ENCODE data around the gene CDCA4. TPM values are rescaled to one million over a fixed set of nuclear protein-coding genes. Genes with fewer than 3 reads are reported as not detected.

Gene CDCA4
- total and polyA plus RNA-seq, 10 donors = 5.8 to 15.1 (median 8.6) TPM

- peaks cover under 1 to 30% (median 6%) of the 10 kb centered on the region in 6 donors for H3K4me1 ChIP-seq
- intact Hi-C loops (cut with DNase I; ENCODE audit: low total_unique reads) = no loop called here
- H3K27me3 ChIP-seq (replicated peaks in 1 of 7) = no peaks in the 10 kb centered on the region
- no peak overlapping the region for H3K4me3 ChIP-seq
- no peak for TF ChIP-seq POLR2A (IDR thresholded peaks at IDR 0.05)
- peak in 1 of 3 donors; percentile 28 for TF ChIP-seq POLR2AphosphoS5 (IDR thresholded peaks at IDR 0.05)
- WGBS, 5 donors = 83 to 92% (median 89%) methylated on average over 15 of the region's 15 CpGs
- no peaks in the 10 kb centered on the region for H3K9me3 ChIP-seq
- peaks cover 0 to 97% (median 64%) of the 10 kb centered on the region in 6 donors for H3K36me3 ChIP-seq
- DNase-seq = peak; percentile 48
- no peak overlapping the region for H3K27ac ChIP-seq
Measured at GRCh38 chr14:105053996-105054395, 33.1 kb upstream of the CDCA4 start.

- 78 to 87% (median 82%) methylated on average over 6 of the region's 6 CpGs for WGBS, 5 donors
- TF ChIP-seq CTCF (IDR thresholded peaks at IDR 0.05 in 8 of 11, conservative IDR thresholded peaks at IDR 0.05 in 3 of 11) (no peak), POLR2AphosphoS5 (IDR thresholded peaks at IDR 0.05) (no peak), POLR2A (IDR thresholded peaks at IDR 0.05) (no peak)
Measured at GRCh38 chr14:105053421-105053820, 32.5 kb upstream of the CDCA4 start.

GRCh38 chr14:105052110-105052458, 31.2 kb upstream of the CDCA4 start:
- TF ChIP-seq CTCF (IDR thresholded peaks at IDR 0.05 in 8 of 11, conservative IDR thresholded peaks at IDR 0.05 in 3 of 11) (no peak), POLR2AphosphoS5 (IDR thresholded peaks at IDR 0.05) (no peak), POLR2A (IDR thresholded peaks at IDR 0.05) (no peak)
- intact Hi-C loops (cut with DNase I; ENCODE audit: low total_unique reads) = no loop called here
- peaks cover 0 to 100% (median 66%) of the 10 kb centered on the region in 6 donors for H3K36me3 ChIP-seq
- no peak overlapping the region for H3K27ac ChIP-seq
- no peak overlapping the region for H3K4me3 ChIP-seq
- H3K27me3 ChIP-seq (replicated peaks in 1 of 7) = no peaks in the 10 kb centered on the region
- DNase-seq = peak; percentile 17
- peaks cover 0 to 16% (median 0%) of the 10 kb centered on the region in 6 donors for H3K4me1 ChIP-seq
- 81 to 90% (median 85%) methylated on average over 4 of the region's 4 CpGs for WGBS, 5 donors
- H3K9me3 ChIP-seq = no peaks in the 10 kb centered on the region

More at GRCh38 chr14:105053421-105053820, 32.5 kb upstream of the CDCA4 start:
- peaks cover 0 to 24% (median 2%) of the 10 kb centered on the region in 6 donors for H3K4me1 ChIP-seq
- H3K27me3 ChIP-seq (replicated peaks in 1 of 7) = no peaks in the 10 kb centered on the region
- peaks cover 0 to 97% (median 67%) of the 10 kb centered on the region in 6 donors for H3K36me3 ChIP-seq
- DNase-seq = no peak
- no peak overlapping the region for H3K27ac ChIP-seq
- intact Hi-C loops (cut with DNase I; ENCODE audit: low total_unique reads) = no loop called here
- H3K9me3 ChIP-seq = no peaks in the 10 kb centered on the region
- H3K4me3 ChIP-seq = no peak overlapping the region

- H3K27ac ChIP-seq = no peak overlapping the region
- peaks cover 0 to 21% (median under 1%) of the 10 kb centered on the region in 6 donors for H3K4me1 ChIP-seq
- peaks cover 0 to 97% (median 60%) of the 10 kb centered on the region in 6 donors for H3K36me3 ChIP-seq
- H3K9me3 ChIP-seq = no peaks in the 10 kb centered on the region
- intact Hi-C loops (cut with DNase I; ENCODE audit: low total_unique reads) = no loop called here
- TF ChIP-seq POLR2A (IDR thresholded peaks at IDR 0.05) (no peak), CTCF (IDR thresholded peaks at IDR 0.05 in 8 of 11, conservative IDR thresholded peaks at IDR 0.05 in 3 of 11) (no peak), POLR2AphosphoS5 (IDR thresholded peaks at IDR 0.05) (peak; percentile 5 to 59 (median 31))
- H3K27me3 ChIP-seq (replicated peaks in 1 of 7) = no peaks in the 10 kb centered on the region
- 94 to 97% (median 94%) methylated on average over 55 to 59 of the region's 59 CpGs for WGBS, 5 donors
- H3K4me3 ChIP-seq = no peak overlapping the region
- DNase-seq = peak; percentile 70
Measured at GRCh38 chr14:105051182-105052109, 30.6 kb upstream of the CDCA4 start.

All from spleen (tissue), 11 donors.